Renal pelvis (tissue), 4 donors: Measurements from ENCODE around the gene RALY. TPM values are rescaled to one million over a fixed set of nuclear protein-coding genes. Genes with fewer than 3 reads are reported as not detected.
A peak's percentile ranks its signal among the peaks of the same experiment; 100 is the strongest.

Experiments used
- DNase-seq: peaks from one replicate; pipeline ENCODE4 v3.0.0-alpha.2; 2013
- polyA plus RNA-seq, 3 donors: library from polyadenylated mRNA; unstranded; fragments of 120-200 nt; gene quantifications; one replicate each; pipeline ENCODE4 v1.2.1, GENCODE V29; 2013; ENCODE audit not compliant: insufficient read length in 3 of 3

Gene RALY
- polyA plus RNA-seq, 3 donors = 166 to 210 (median 183) TPM

- DNase-seq = no peak
These were observed 10.3 kb upstream of the RALY start for GRCh38 chr20:33983371-33983770.

GRCh38 chr20:33984182-33984719 lies 9.5 kb upstream of the RALY start:
- peak; percentile 16 for DNase-seq

- DNase-seq = no peak
These were observed 8.4 kb upstream of the RALY start for GRCh38 chr20:33985280-33985679.

- no peak for DNase-seq
These were observed 7.9 kb upstream of the RALY start for GRCh38 chr20:33985830-33986229.

GRCh38 chr20:33986560-33987216 lies 7.0 kb upstream of the RALY start:
- DNase-seq = no peak

- no peak for DNase-seq
These were observed 3.6 kb upstream of the RALY start for GRCh38 chr20:33990075-33990474.

- DNase-seq = no peak
These were observed 2.2 kb upstream of the RALY start for GRCh38 chr20:33991502-33991901.

GRCh38 chr20:33992145-33992922 lies 1.4 kb upstream of the RALY start:
- no peak for DNase-seq

- peak; percentile 99 for DNase-seq
These were observed 662 bp upstream of the RALY start for GRCh38 chr20:33992923-33993575.

GRCh38 chr20:33994222-33994913 lies 657 bp downstream of the RALY start:
- DNase-seq = peak; percentile 84

- no peak for DNase-seq
These were observed 1.5 kb downstream of the RALY start for GRCh38 chr20:33995053-33995831.

- no peak for DNase-seq
These were observed 5.4 kb downstream of the RALY start for GRCh38 chr20:33999025-33999649.

- DNase-seq = no peak
These were observed 7.7 kb downstream of the RALY start for GRCh38 chr20:34001378-34001777.

- no peak for DNase-seq
These were observed 10.5 kb downstream of the RALY start for GRCh38 chr20:34004227-34004626.

- DNase-seq = no peak
These were observed 11.2 kb downstream of the RALY start for GRCh38 chr20:34004790-34005457.

- DNase-seq = no peak
These were observed 12.9 kb downstream of the RALY start for GRCh38 chr20:34006619-34007018.

- DNase-seq = no peak
These were observed 14.8 kb downstream of the RALY start for GRCh38 chr20:34008477-34008876.

- DNase-seq = no peak
These were observed 16.8 kb downstream of the RALY start for GRCh38 chr20:34010405-34010931.

GRCh38 chr20:34011275-34011674 lies 17.6 kb downstream of the RALY start:
- DNase-seq = no peak

GRCh38 chr20:34012330-34012729 lies 18.6 kb downstream of the RALY start:
- no peak for DNase-seq
